K562 (cell line): ENCODE measurements around the gene PRDX2. TPM values are rescaled to one million over a fixed set of nuclear protein-coding genes. Genes with fewer than 3 reads are reported as not detected.

Source experiments
- ATAC-seq: fragments of 200-7000 bp; cut with Tn5 transposase; 3 replicates; pipeline ENCODE4 v1.9.1; 2020; ENCODE audit warnings: moderate library complexity
- BruUV-seq: library from RNA; stranded (reverse); fragments of 400-500 nt; replicated peaks from 2 replicates; lab custom pipeline; 2021; lab: Mats Ljungman, UMichigan
- CTCF ChIA-PET: fragments of 300-600 bp; formaldehyde crosslinking; extraction: SDS; loops from one replicate; lab custom pipeline; 2021; ENCODE audit warnings: low intra/inter-chr PET ratio; lab: Yijun Ruan, JAX
- POLR2A ChIA-PET: fragments of 300-600, 350-650 bp; sonication (Branson Sonifier 250); formaldehyde crosslinking; extraction: SDS; loops from one replicate; lab custom pipeline; 2021; ENCODE audit warnings: antibody characterized with exemption, inconsistent platforms; lab: Yijun Ruan, JAX
- DNase-seq, 4 experiments: peaks; one replicate each; pipeline versions ENCODE4 v3.0.0 to v3.0.0-alpha.2; 2011 to 2018; ENCODE audit warnings: low spot score in 3 of 4, mixed read lengths in 3 of 4; ENCODE audit errors: extremely low read depth in 1 of 4
- FAIRE-seq: peaks from 2 replicates; lab custom pipeline; 2011; peaks lifted over from hg19 to GRCh38; lab: Jason Lieb, UNC
- H2AFZ ChIP-seq: 2 replicates; pipeline ENCODE4 v1.6.0; 2011; ENCODE audit warnings: low read depth, low read length, control low read depth, inconsistent platforms
- H3K27ac ChIP-seq: fragments of 200-600 bp; 3 replicates; pipeline ENCODE4 v1.8.0; 2011; ENCODE audit warnings: low read depth, mild to moderate bottlenecking, control low read depth, inconsistent platforms, low read length, moderate library complexity, mixed read lengths; ENCODE audit errors: extremely low read depth
- H3K27me3 ChIP-seq, 2 experiments: fragments of 300-600 bp in 1 of 2; 2 replicates in 1 of 2; 3 replicates in 1 of 2; pipeline versions ENCODE4 v1.6.0 to v1.8.0; 2011; ENCODE audit warnings: inconsistent platforms in 2 of 2, low read length in 2 of 2, mild to moderate bottlenecking in 1 of 2, mixed read lengths in 1 of 2, moderate library complexity in 1 of 2; ENCODE audit not compliant: control insufficient read depth in 2 of 2, insufficient read depth in 2 of 2
- H3K36me3 ChIP-seq: fragments of 300-600 bp; 3 replicates; pipeline ENCODE4 v1.8.0; 2011; ENCODE audit warnings: mild to moderate bottlenecking, low read length, inconsistent platforms; ENCODE audit not compliant: control insufficient read depth, insufficient read depth
- H3K4me1 ChIP-seq, 2 experiments: fragments of 200-600 bp in 1 of 2; replicated peaks in 1 of 2; 2 replicates in 1 of 2; 3 replicates in 1 of 2; pipeline versions ENCODE4 v1.5.1 to v1.8.0; 2011; ENCODE audit warnings: inconsistent platforms in 2 of 2, low read length in 2 of 2, mild to moderate bottlenecking in 1 of 2, mixed read lengths in 1 of 2, moderate library complexity in 1 of 2; ENCODE audit not compliant: control insufficient read depth in 2 of 2, insufficient read depth in 2 of 2
- H3K4me2 ChIP-seq: 2 replicates; pipeline ENCODE4 v1.6.1; 2011; ENCODE audit warnings: low read length, control low read depth, inconsistent platforms, mixed read lengths; ENCODE audit not compliant: insufficient read depth
- H3K4me3 ChIP-seq: fragments of 200-600 bp; sonication (generic), shearing (Covaris generic); 2 replicates; pipeline ENCODE4 v1.5.1; 2016; ENCODE audit warnings: control low read depth, inconsistent platforms
- H3K79me2 ChIP-seq: fragments of 200-600 bp; 3 replicates; pipeline ENCODE4 v1.8.0; 2011; ENCODE audit warnings: low read length, inconsistent platforms; ENCODE audit not compliant: control insufficient read depth, insufficient read depth
- H3K9ac ChIP-seq, 2 experiments: 2 replicates each; pipeline versions ENCODE4 v1.6.0 to v1.6.1; 2011; ENCODE audit warnings: low read depth in 2 of 2, low read length in 2 of 2, control low read depth in 1 of 2, inconsistent platforms in 1 of 2, mild to moderate bottlenecking in 1 of 2, mixed read lengths in 1 of 2; ENCODE audit not compliant: insufficient read depth in 1 of 2
- H3K9me1 ChIP-seq: one replicate; pipeline ENCODE4 v1.6.0; 2011; ENCODE audit warnings: inconsistent platforms, mild to moderate bottlenecking, low read length, moderate library complexity; ENCODE audit not compliant: control insufficient read depth, insufficient read depth
- H3K9me3 ChIP-seq: replicated peaks from 2 replicates; pipeline ENCODE4 v1.5.1; 2011; ENCODE audit warnings: low read depth, low read length, inconsistent platforms; ENCODE audit not compliant: control insufficient read depth, insufficient read depth
- H4K20me1 ChIP-seq: replicated peaks from 2 replicates; pipeline ENCODE4 v1.6.1; 2011; ENCODE audit warnings: low read length, inconsistent platforms, mixed read lengths; ENCODE audit not compliant: control insufficient read depth, insufficient read depth
- FOXA3 ChIP-seq, 2 experiments: fragments of 450-650 bp in 1 of 2; sonication (generic) in 1 of 2; formaldehyde crosslinking; IDR thresholded peaks in 1 of 2; conservative IDR thresholded peaks in 1 of 2; 2 replicates each; pipeline versions ENCODE4 v1.4.0 to v1.8.0; 2020 to 2022; ENCODE audit warnings: mild to moderate bottlenecking in 2 of 2, missing genetic modification reagents in 1 of 2
- RAD21 ChIP-seq, 2 experiments: fragments of 250-450 bp in 1 of 2; fragments of 450-650 bp in 1 of 2; sonication (Bioruptor Pico) in 1 of 2; formaldehyde crosslinking in 1 of 2; IDR thresholded peaks in 1 of 2; conservative IDR thresholded peaks in 1 of 2; 2 replicates each; pipeline versions ENCODE4 v1.4.0 to v1.8.0; 2020 to 2022; ENCODE audit warnings: mild to moderate bottlenecking in 2 of 2, moderate library complexity in 1 of 2
- SMARCC2 ChIP-seq: fragments of 450-650 bp; IDR thresholded peaks from 2 replicates; pipeline ENCODE4 v1.6.1; 2017; ENCODE audit warnings: antibody characterized with exemption, moderate library complexity, mild to moderate bottlenecking, low read depth
- ZNF444 ChIP-seq: fragments of 250-450 bp; sonication (Bioruptor Pico); IDR thresholded peaks from 2 replicates; pipeline ENCODE4 v1.4.0; 2020; ENCODE audit warnings: mild to moderate bottlenecking, moderate library complexity
- WGBS: fragments of 100-300 bp; shearing (Covaris generic); methylation state at CpG from one replicate; pipeline ENCODE4 v1.1.6; 2016; ENCODE audit warnings: low coverage, mixed read lengths; ENCODE audit not compliant: insufficient coverage; ENCODE audit errors: missing lambda C conversion rate; 5-methylcytosine and 5-hydroxymethylcytosine counted together
- in situ Hi-C: fragments of 300-500 bp; cut with MboI; formaldehyde crosslinking; loops from 4 replicates; pipeline ENCODE4 v1.15.0; 2018; ENCODE audit warnings: inconsistent platforms, mixed read lengths
- intact Hi-C: fragments of 100-400 bp; cut with micrococcal nuclease; formaldehyde crosslinking; loops from 2 replicates; pipeline ENCODE4 v1.14.2; 2022
- polyA plus RNA-seq, 8 experiments: library from polyadenylated mRNA; depleted of rRNA in 4 of 8; stranded (reverse) in 5 of 8; unstranded in 3 of 8; fragments of >200 nt; fragmentation: Nextera tagmentation in 2 of 8; fragmentation: Illumina TruSeq in 1 of 8; extraction: Ambion mirVana in 2 of 8; extraction: Trizol in 1 of 8; gene quantifications; 2 replicates each; pipeline versions ENCODE4 v1.2.1 to v1.2.3, GENCODE V29; 2011 to 2014; ENCODE audit warnings: inconsistent platforms in 1 of 8, missing spikeins in 1 of 8
- total RNA-seq, 7 experiments: library from RNA; depleted of rRNA in 6 of 7; stranded (reverse); fragments of >200 nt in 6 of 7; fragmentation: Illumina TruSeq in 2 of 7; extraction: Trizol in 2 of 7; gene quantifications; 2 replicates each; pipeline versions ENCODE4 v1.2.1 to v1.2.3, GENCODE V29; 2011 to 2021; ENCODE audit warnings: low replicate concordance in 1 of 7
- TF ChIP-seq, protein P1 (sequence below), 3 experiments: IDR thresholded peaks in 2 of 3; conservative IDR thresholded peaks in 1 of 3; 2 replicates each; pipeline ENCODE4 v1.5.1; 2011 to 2012; ENCODE audit warnings: low read length in 3 of 3, mild to moderate bottlenecking in 3 of 3, control low read depth in 2 of 3, improper control_type of control experiment in 1 of 3, inconsistent platforms in 1 of 3, low read depth in 1 of 3, mixed read lengths in 1 of 3, moderate library complexity in 1 of 3; ENCODE audit not compliant: insufficient read depth in 2 of 3
- TF ChIP-seq, protein P2 (sequence below): sonication (generic); formaldehyde crosslinking; IDR thresholded peaks from 2 replicates; pipeline ENCODE4 v1.9.0; 2022; ENCODE audit warnings: mild to moderate bottlenecking, missing genetic modification reagents
- TF ChIP-seq, protein P3 (sequence below), 2 experiments: fragments of 450-650 bp in 1 of 2; sonication (generic) in 1 of 2; formaldehyde crosslinking in 1 of 2; IDR thresholded peaks in 1 of 2; conservative IDR thresholded peaks in 1 of 2; 2 replicates each; pipeline versions ENCODE4 v1.6.1 to v1.8.1; 2016 to 2023; ENCODE audit warnings: mild to moderate bottlenecking in 2 of 2, moderate library complexity in 2 of 2, inconsistent platforms in 1 of 2, missing genetic modification reagents in 1 of 2

Gene PRDX2
- total and polyA plus RNA-seq, 9 of the 15 experiments (the other 6 are each of a cell fraction or from before 2014, with no cell fraction given), result 206 to 1,183 (median 415) TPM

DNA sequence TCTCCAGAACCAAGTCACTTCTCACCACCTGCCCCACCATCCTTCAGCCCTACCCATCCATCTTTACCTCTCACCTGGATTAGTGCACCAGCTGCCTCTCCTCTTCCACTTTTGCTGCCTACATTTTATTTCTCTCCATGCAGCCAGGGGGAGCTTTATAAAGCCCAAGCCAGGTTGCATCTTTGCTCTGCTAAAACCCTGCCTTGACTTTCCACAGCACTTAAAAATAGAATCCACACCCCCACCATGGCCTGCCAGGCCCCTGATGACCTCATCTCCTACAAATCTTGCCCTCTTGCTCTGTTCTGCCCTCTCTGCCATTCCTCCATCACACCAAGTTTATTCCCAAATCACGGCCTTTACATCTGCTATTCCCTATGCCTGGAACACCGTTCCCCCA, 28.0 kb downstream of the PRDX2 start:
- peaks cover 6% of the 10 kb centered on the region; the same call in 1 of the 3 replicates for H3K79me2 ChIP-seq
- no peak overlapping the region for H3K4me2 ChIP-seq
- H3K9ac ChIP-seq, result peak overlapping the region in 1 of 2 experiments; percentile 15; a peak in 1 of 4 replicates
- intact Hi-C loops, result no loop called here
- FAIRE-seq (peak; percentile 19), ATAC-seq (no peak), DNase-seq (no peak)
- no peak overlapping the region for H2AFZ ChIP-seq
- WGBS, result 79% methylated on average over 2 of the region's 2 CpGs
- in situ Hi-C loops, result no loop called here
- POLR2A ChIA-PET, result interaction anchor here (0.7 to 1.9 kb wide), 3 partner anchors 19 to 37 kb away, joined by 3 to 11 read pairs (median 5); partner anchors contain the start of genes GET3 and JUNB
- H3K4me3 ChIP-seq, result no peak overlapping the region
- no peaks in the 10 kb centered on the region for H3K27me3 ChIP-seq
- no peaks in the 10 kb centered on the region for H3K9me3 ChIP-seq
- CTCF ChIA-PET, result interaction anchor here (0.6 kb wide), 1 partner anchor 163 kb away, joined by 5 read pairs; the partner anchor contains the start of gene ZNF490
- no peaks in the 10 kb centered on the region for H3K36me3 ChIP-seq
- H4K20me1 ChIP-seq, result no peaks in the 10 kb centered on the region
- no peak overlapping the region for H3K27ac ChIP-seq
- no peaks in the 10 kb centered on the region for H3K9me1 ChIP-seq
- BruUV-seq, result no TSS peak
- H3K4me1 ChIP-seq, result peaks cover 7 to 46% of the 10 kb centered on the region in 2 experiments; a peak in 4 of 5 replicates
- TF ChIP-seq, protein P1, sequence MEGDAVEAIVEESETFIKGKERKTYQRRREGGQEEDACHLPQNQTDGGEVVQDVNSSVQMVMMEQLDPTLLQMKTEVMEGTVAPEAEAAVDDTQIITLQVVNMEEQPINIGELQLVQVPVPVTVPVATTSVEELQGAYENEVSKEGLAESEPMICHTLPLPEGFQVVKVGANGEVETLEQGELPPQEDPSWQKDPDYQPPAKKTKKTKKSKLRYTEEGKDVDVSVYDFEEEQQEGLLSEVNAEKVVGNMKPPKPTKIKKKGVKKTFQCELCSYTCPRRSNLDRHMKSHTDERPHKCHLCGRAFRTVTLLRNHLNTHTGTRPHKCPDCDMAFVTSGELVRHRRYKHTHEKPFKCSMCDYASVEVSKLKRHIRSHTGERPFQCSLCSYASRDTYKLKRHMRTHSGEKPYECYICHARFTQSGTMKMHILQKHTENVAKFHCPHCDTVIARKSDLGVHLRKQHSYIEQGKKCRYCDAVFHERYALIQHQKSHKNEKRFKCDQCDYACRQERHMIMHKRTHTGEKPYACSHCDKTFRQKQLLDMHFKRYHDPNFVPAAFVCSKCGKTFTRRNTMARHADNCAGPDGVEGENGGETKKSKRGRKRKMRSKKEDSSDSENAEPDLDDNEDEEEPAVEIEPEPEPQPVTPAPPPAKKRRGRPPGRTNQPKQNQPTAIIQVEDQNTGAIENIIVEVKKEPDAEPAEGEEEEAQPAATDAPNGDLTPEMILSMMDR (IDR thresholded peaks at IDR 0.05 in 2 of 3, conservative IDR thresholded peaks at IDR 0.05 in 1 of 3; ENCODE audit: insufficient read depth in 2 of 3, low read depth in 1 of 3, low read length in 3 of 3), result peak; percentile 18 to 43 (median 25); a peak in 2 of 6 replicates
- TF ChIP-seq RAD21 (CRISPR knock-in tag; conservative IDR thresholded peaks at IDR 0.05 in 1 of 2, IDR thresholded peaks at IDR 0.05 in 1 of 2) (no peak), SMARCC2 (no peak), FOXA3 (CRISPR knock-in tag; conservative IDR thresholded peaks at IDR 0.05 in 1 of 2, IDR thresholded peaks at IDR 0.05 in 1 of 2) (no peak), ZNF444 (no peak)
- TF ChIP-seq, protein P2, sequence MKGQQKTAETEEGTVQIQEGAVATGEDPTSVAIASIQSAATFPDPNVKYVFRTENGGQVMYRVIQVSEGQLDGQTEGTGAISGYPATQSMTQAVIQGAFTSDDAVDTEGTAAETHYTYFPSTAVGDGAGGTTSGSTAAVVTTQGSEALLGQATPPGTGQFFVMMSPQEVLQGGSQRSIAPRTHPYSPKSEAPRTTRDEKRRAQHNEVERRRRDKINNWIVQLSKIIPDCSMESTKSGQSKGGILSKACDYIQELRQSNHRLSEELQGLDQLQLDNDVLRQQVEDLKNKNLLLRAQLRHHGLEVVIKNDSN, result no peak
- TF ChIP-seq, protein P3, sequence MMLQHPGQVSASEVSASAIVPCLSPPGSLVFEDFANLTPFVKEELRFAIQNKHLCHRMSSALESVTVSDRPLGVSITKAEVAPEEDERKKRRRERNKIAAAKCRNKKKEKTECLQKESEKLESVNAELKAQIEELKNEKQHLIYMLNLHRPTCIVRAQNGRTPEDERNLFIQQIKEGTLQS (IDR thresholded peaks at IDR 0.05), result peak; percentile 65
- TF ChIP-seq, protein P3 (CRISPR knock-in tag; conservative IDR thresholded peaks at IDR 0.05), result no peak
